CD4-positive, alpha-beta T cell treated with Interferon gamma for 1 hour (primary cell): ENCODE measurements around the gene SALL4.
"Not testable (repeated sequence)": the region's sequence is repeated elsewhere in the genome, so short reads cannot be mapped to it uniquely, and the experiment has no call there.

Source experiments
- DNase-seq: peaks from one replicate; pipeline ENCODE4 v3.0.0-alpha.2; 2020

SALL4 gene

GRCh38 chr20:51763965-51764602, 38.2 kb downstream of the SALL4 start:
- no peak for DNase-seq

- no peak for DNase-seq
Measured at GRCh38 chr20:51760905-51761546, 41.3 kb downstream of the SALL4 start.

GRCh38 chr20:51759769-51760510, 42.4 kb downstream of the SALL4 start:
- DNase-seq: no peak

GRCh38 chr20:51758978-51759544, 43.3 kb downstream of the SALL4 start:
- DNase-seq: no peak

- DNase-seq: no peak
Measured at GRCh38 chr20:51757226-51757625, 45.1 kb downstream of the SALL4 start.

GRCh38 chr20:51756653-51757052, 45.7 kb downstream of the SALL4 start:
- DNase-seq: no peak

GRCh38 chr20:51753220-51753619, 49.1 kb downstream of the SALL4 start:
- not testable (repeated sequence) for DNase-seq

- no peak for DNase-seq
Measured at GRCh38 chr20:51752343-51752951, 49.9 kb downstream of the SALL4 start.

- no peak for DNase-seq
Measured at GRCh38 chr20:51750770-51751388, 51.4 kb downstream of the SALL4 start.

- no peak for DNase-seq
Measured at GRCh38 chr20:51750037-51750769, 52.1 kb downstream of the SALL4 start.

- DNase-seq: no peak
Measured at GRCh38 chr20:51749674-51750036, 52.7 kb downstream of the SALL4 start.

- no peak for DNase-seq
Measured at GRCh38 chr20:51747182-51747911, 55.0 kb downstream of the SALL4 start.

GRCh38 chr20:51745804-51746203, 56.5 kb downstream of the SALL4 start:
- no peak for DNase-seq

- DNase-seq: no peak
Measured at GRCh38 chr20:51740838-51741237, 61.5 kb downstream of the SALL4 start.

GRCh38 chr20:51740308-51740707, 62.0 kb downstream of the SALL4 start:
- DNase-seq: not testable (repeated sequence)

GRCh38 chr20:51739722-51740249, 62.5 kb downstream of the SALL4 start:
- DNase-seq: no peak

GRCh38 chr20:51738877-51739447, 63.4 kb downstream of the SALL4 start:
- DNase-seq: no peak

GRCh38 chr20:51738261-51738660, 64.1 kb downstream of the SALL4 start:
- DNase-seq: not testable (repeated sequence)

- no peak for DNase-seq
Measured at GRCh38 chr20:51736947-51737346, 65.4 kb downstream of the SALL4 start.

GRCh38 chr20:51735728-51736600, 66.4 kb downstream of the SALL4 start:
- no peak for DNase-seq
